NCI-H146 treated with DMSO at 0.1 percent for 48 hours (cell line): ENCODE data around the gene FOXP1.

Experiments
- DNase-seq: peaks from one replicate; lab custom pipeline; 2025; ENCODE audit not compliant: unreplicated experiment; lab: John Stamatoyannopoulos, UW

Gene FOXP1

GRCh38 chr3:71402911-71403310 is 180.6 kb downstream of the FOXP1 start:
- DNase-seq: no peak

DNA sequence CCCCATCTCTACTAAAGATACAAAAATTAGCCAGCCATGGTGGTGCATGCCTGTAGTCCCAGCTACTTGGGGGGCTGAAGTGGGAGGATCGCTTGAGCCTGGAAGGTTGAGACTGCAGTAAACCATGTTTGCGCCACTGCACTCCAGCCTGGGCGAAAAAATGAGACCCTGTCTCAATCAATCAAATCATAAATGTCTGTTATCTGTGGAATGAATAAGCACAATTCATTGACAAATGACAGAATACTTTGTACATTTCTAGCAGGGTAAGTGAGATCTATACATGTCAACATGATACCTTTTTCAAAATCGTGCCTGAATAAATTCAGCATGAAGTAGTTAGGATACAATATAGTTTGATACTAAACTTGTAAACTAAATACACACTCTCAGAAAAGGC is 181.2 kb downstream of the FOXP1 start:
- no peak for DNase-seq

- DNase-seq: no peak
These were observed 181.8 kb downstream of the FOXP1 start for GRCh38 chr3:71401695-71402231.

- DNase-seq: no peak
These were observed 182.5 kb downstream of the FOXP1 start for GRCh38 chr3:71400986-71401451.

- DNase-seq: no peak
These were observed 184.1 kb downstream of the FOXP1 start for GRCh38 chr3:71399478-71399877.

DNA sequence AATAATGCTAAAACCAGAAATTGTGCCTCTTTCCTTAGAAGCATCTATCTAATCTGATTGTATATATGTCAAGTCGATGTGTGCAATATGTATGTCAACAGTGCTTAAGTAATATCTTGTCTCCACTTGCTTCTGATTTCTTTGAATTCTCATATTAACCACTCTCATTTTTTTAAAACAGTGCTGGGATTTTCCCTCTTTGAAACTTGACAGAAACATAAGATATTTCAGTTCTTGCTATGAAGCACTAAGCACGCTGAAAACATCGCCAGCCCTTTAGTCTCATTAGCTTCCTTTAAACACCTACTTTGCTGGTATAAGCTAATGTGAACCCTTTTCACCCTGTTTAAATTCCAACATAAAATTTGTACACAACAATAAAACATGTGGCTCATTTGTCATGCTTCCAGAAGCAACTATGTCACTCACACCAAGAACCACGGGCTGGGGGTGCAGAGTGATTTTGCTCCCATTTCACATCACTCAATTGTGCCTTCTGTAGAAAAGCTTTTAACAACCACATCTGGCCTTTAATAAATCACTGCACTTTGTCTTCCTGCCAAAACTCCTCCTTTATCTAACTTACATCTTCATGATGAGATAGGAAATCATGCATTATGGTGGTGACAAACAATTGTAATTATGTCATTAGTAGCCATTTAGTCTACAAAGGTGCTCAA is 185.2 kb downstream of the FOXP1 start:
- no peak for DNase-seq

DNA sequence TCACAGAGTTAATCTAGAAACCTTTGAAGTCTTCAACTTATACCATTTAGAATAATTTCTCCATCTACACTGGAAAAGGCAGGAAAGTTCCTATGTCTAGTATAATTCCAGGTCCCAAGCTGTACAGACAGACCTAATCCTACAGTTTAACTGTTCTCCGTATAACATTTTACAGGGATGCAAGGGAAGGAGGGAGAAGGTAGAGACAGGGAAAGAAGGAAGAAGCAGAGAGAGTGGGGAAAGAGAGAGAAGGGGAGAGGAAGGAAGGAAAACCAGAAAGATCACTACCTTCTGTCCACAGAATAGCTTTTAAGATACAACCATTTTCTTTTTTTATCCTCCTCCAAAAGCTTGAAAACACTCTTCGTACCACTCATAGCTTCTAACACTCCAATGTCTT is 185.8 kb downstream of the FOXP1 start:
- DNase-seq: no peak

DNA sequence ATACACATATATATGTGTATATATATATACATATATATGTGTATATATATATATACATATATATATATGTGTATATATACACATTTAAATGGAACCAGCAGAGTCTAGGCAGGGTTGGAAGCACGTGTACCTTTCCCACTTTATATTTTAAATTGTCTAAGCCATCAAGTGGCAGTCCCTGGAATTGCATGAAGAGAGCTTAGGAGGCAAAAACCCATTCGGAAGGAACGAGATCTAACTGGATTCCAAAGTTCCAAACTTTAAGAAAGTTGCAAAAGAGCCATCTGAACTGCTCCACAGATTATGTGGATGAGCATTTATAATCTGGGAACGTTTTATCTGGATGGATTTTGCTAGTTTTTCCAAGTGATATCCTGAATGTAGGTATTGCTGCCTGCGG is 186.5 kb downstream of the FOXP1 start:
- no peak for DNase-seq

DNA sequence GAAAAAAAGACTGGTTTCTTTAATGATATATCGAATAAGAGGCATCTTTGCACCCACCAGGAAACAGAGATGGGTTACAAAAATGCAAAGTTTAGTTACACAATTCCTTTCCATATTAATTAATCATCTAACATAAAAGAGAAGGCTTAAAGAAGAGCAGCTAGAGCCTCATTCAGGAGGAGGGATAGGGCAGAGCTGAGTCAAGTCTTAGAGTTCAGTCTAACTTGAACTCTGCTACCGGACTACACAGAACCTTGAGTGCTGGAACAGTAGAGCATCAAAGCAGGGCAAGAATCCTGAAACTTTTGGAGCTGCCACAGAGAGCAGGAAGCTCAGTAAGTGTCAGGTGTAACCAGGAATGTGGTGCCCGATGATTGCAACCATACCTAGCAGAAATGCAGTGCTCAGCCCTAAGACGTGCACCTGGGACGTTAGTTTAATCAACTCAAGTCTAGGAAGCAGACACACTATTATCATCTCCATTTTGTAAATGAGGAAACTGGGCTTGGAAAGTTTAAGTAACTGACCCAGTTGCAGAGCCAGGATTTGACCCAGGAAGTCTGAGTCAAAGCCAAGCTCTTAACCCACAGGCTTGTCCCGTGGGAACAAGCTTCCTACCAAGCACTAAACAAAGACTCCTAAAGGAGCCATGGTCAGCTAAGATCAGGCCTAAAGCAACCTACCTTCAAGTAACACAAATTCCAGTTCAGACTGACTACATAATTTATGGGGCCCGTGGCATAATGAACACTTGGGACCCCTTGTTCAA is 187.4 kb downstream of the FOXP1 start:
- DNase-seq: no peak

DNA sequence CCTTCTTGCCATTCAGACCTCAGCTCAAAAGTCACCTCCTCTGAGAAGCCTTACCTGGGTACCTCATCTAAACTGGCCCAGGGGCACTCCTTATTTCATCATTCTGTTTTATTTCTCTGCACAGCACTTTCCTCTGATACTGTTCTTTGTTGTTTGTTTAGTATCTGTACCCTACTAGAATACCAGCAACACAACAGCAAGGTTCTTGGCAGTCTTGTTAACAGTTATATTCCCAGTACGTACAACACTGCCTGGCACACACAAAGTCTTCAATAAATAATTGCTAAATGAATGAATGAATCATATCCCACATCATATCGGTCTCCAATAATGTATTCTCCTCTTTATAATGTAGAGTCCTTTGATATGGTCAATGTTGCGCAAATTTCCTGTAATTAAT is 188.1 kb downstream of the FOXP1 start:
- DNase-seq: no peak

DNA sequence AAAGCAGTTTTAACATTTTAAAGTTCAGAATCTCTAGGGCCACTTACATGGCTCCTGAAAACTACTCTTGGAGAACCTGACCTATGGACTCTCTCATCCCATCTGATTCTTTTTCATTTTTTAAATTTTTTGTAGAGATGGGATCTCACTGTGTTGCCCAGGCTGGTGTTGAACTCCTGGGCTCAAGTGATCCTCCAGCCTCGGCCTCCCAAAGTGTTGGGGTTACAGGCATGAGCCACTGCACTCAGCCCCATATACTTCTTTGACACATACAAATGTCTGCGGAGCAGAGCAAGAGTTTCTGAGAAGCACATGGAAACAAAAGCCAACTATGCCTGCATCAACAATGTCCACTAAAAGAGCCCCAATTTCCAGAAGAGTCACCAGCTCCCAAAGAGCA is 189.8 kb downstream of the FOXP1 start:
- no peak for DNase-seq

DNA sequence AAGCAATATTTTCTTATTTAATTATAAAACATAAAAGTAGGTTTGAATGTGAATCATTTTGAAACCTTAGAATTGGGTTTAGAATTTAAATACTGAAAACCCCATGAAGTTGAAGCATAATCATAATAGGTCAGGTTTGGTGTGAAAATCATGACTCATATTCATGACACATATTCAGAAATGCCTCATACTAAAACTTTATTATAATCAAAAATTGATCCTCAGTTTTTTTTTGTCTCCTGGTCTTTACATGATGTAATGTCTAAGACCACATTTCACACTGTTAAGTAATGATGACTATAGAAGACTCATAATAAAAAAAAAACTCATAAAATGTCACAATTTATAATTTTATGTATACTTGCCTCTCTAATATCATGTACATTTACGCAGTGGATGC is 190.4 kb downstream of the FOXP1 start:
- no peak for DNase-seq

- no peak for DNase-seq
These were observed 191.3 kb downstream of the FOXP1 start for GRCh38 chr3:71392251-71392650.

- no peak for DNase-seq
These were observed 192.2 kb downstream of the FOXP1 start for GRCh38 chr3:71391361-71391760.

DNA sequence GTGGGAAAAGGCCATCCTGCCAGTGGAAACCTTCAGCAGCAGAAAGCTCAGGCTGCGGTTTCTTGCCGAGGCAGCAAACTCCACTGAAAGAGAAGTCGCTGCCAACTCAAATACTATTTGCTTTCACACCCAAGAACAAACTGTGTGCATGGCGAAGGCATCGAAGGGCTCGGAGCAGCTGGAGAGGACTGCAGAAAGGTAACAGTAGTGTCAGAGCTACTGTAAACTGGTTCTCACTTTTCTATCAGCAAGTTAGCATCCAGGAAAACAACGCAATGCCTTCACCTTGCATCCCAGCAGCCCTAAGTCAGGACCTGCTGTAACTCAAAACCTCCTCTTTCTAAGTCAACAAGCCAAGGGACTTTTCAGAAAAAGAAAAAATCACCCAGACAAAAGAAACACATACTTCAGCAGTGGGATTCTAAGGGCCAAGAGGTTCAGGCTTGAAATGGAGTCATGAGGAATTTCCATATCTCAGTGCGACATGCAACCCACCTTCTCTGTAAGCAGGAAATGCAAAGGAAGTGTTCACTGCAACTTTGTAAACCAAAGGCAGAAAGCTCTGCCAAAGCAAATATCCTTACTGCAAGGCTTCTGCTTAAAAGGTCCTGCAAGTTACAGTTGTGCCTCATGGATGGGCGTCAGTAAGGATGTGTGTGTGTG is 193.5 kb downstream of the FOXP1 start:
- DNase-seq: no peak

- no peak for DNase-seq
These were observed 194.3 kb downstream of the FOXP1 start for GRCh38 chr3:71389191-71389590.

DNA sequence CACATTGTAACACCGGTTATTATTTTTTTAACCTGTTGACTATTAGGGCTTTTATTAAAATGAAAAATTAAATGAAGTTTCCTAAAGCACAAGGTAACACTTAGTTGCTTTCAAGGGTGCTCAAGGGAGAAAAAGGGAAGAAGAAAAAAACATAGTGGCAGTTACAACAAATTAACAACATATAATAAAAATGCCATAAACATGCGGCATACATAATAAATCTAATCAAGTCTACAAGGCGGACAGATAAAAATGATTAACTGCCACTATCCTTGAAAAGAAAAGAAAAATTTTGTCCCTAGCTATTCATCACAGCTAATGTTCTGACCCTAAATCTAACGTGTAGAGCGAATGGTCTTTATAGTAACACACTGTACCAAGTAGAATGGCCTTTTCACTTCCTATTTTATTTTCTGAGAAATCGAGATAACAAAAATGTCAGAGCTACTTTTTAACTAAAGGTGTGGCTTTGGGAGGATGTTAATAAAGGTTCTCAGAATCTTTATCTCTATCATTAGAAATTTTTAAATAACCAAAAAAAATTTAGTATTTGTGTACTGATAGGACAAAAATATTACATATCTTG is 194.9 kb downstream of the FOXP1 start:
- no peak for DNase-seq

DNA sequence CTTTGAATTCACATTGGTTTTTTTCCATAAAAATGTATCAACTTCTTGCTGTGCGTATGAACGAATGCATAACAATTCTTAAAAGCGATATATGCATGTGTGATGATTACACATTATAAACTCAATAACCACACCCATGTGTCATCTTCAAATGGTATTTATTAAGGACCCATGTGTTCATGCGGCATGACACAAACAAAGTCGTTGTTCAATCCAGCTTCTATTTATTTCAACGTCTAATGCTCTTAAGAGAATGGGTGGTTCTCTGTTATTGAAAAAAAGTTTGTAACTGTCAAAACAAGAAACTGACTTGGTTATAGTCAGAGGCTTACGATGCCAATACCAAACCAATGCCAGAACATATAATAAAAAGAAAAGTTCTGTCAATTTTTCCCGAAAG is 195.9 kb downstream of the FOXP1 start:
- DNase-seq: no peak

GRCh38 chr3:71384837-71385716 is 198.5 kb downstream of the FOXP1 start:
- DNase-seq: no peak

DNA sequence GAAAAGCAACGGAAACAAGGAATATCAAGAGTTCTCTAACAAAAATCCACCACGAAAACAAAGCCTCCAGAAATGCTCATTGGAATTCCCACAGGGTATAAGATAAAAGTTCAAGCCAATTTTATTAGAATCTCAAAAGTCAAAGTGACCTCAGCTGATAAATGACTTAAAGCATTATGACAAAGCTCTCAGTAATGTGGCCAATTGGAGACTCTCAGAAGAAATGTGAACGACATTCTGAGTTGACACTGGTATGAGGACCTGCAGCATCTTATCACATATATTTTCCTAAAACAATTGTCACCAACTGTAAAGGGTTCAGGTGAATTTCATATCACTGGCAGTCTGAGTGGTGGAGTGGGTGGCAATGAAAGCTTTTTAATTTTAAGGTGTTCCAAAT is 199.1 kb downstream of the FOXP1 start:
- no peak for DNase-seq

- DNase-seq: no peak
These were observed 203.4 kb downstream of the FOXP1 start for GRCh38 chr3:71380096-71380495.
